SKM-1 (cell line): ENCODE measurements around the gene ICAM2.

Experiments
- DNase-seq: peaks from one replicate; lab custom pipeline; 2025; ENCODE audit not compliant: unreplicated experiment; lab: John Stamatoyannopoulos, UW

Gene ICAM2

GRCh38 chr17:64020056-64020766 is at the start of gene ICAM2:
ICAM2 (minus strand) TSS chr17:64020633; CDS start chr17:64006691, 13,942 bp downstream.
- DNase-seq, result no peak

- no peak for DNase-seq
Measured at GRCh38 chr17:64070213-64070612, 49.8 kb upstream of the ICAM2 start.

GRCh38 chr17:64069143-64069542 is 48.7 kb upstream of the ICAM2 start:
- no peak for DNase-seq

- no peak for DNase-seq
Measured at GRCh38 chr17:64067657-64068056, 47.2 kb upstream of the ICAM2 start.

- DNase-seq, result no peak
Measured at GRCh38 chr17:64066716-64067115, 46.3 kb upstream of the ICAM2 start.

GRCh38 chr17:64065161-64065560 is 44.7 kb upstream of the ICAM2 start:
- DNase-seq, result no peak

GRCh38 chr17:64064331-64064730 is 43.9 kb upstream of the ICAM2 start:
- DNase-seq, result no peak

GRCh38 chr17:64063766-64064224 is 43.4 kb upstream of the ICAM2 start:
- no peak for DNase-seq

GRCh38 chr17:64063088-64063487 is 42.7 kb upstream of the ICAM2 start:
- no peak for DNase-seq

- no peak for DNase-seq
Measured at GRCh38 chr17:64061178-64061898, 40.9 kb upstream of the ICAM2 start.

GRCh38 chr17:64060331-64060730 is 39.9 kb upstream of the ICAM2 start:
- no peak for DNase-seq

- DNase-seq, result no peak
Measured at GRCh38 chr17:64059756-64060155, 39.3 kb upstream of the ICAM2 start.

GRCh38 chr17:64058621-64059020 is 38.2 kb upstream of the ICAM2 start:
- no peak for DNase-seq

- no peak for DNase-seq
Measured at GRCh38 chr17:64057701-64058263, 37.3 kb upstream of the ICAM2 start.

- DNase-seq, result no peak
Measured at GRCh38 chr17:64056269-64057005, 36.0 kb upstream of the ICAM2 start.

GRCh38 chr17:64055183-64056142 is 35.0 kb upstream of the ICAM2 start:
- DNase-seq, result no peak

- DNase-seq, result no peak
Measured at GRCh38 chr17:64054304-64054703, 33.9 kb upstream of the ICAM2 start.

GRCh38 chr17:64053101-64053500 is 32.7 kb upstream of the ICAM2 start:
- DNase-seq, result no peak

- no peak for DNase-seq
Measured at GRCh38 chr17:64051153-64051552, 30.7 kb upstream of the ICAM2 start.

- no peak for DNase-seq
Measured at GRCh38 chr17:64048805-64049204, 28.4 kb upstream of the ICAM2 start.
